Fibroblast of pulmonary artery (primary cell): ENCODE measurements around the gene ZDHHC14.

ENCODE experiments used
- DNase-seq: peaks from one replicate; pipeline ENCODE4 v3.0.0-alpha.2; 2010; ENCODE audit warnings: low read depth
- H3K4me3 ChIP-seq: replicated peaks from 2 replicates; pipeline ENCODE4 v1.5.1; 2011; ENCODE audit warnings: low read depth, mild to moderate bottlenecking, control low read depth, low read length, moderate library complexity
- CTCF ChIP-seq: IDR thresholded peaks from 2 replicates; pipeline ENCODE4 v1.5.1; 2011; ENCODE audit warnings: mild to moderate bottlenecking, control low read depth, low read length, inconsistent platforms; ENCODE audit errors: missing control alignments

The ZDHHC14 gene

GRCh38 chr6:157683707-157684106, 302.7 kb downstream of the ZDHHC14 start:
- no peak overlapping the region for H3K4me3 ChIP-seq
- TF ChIP-seq CTCF = no peak
- no peak for DNase-seq

- no peak for DNase-seq
- H3K4me3 ChIP-seq = no peak overlapping the region
- TF ChIP-seq CTCF = no peak
These were observed 303.8 kb downstream of the ZDHHC14 start for GRCh38 chr6:157684620-157685299.

- no peak for DNase-seq
- H3K4me3 ChIP-seq = no peak overlapping the region
- TF ChIP-seq CTCF = no peak
These were observed 304.7 kb downstream of the ZDHHC14 start for GRCh38 chr6:157685596-157686280.

- no peak overlapping the region for H3K4me3 ChIP-seq
- TF ChIP-seq CTCF = no peak
- DNase-seq = no peak
These were observed 307.4 kb downstream of the ZDHHC14 start for GRCh38 chr6:157688275-157688959.

- TF ChIP-seq CTCF = no peak
- DNase-seq = peak; percentile 29
These were observed 308.1 kb downstream of the ZDHHC14 start for GRCh38 chr6:157688960-157689599.

GRCh38 chr6:157689875-157690274, 308.9 kb downstream of the ZDHHC14 start:
- no peak for TF ChIP-seq CTCF
- no peak overlapping the region for H3K4me3 ChIP-seq
- no peak for DNase-seq

More at GRCh38 chr6:157688960-157689599, 308.1 kb downstream of the ZDHHC14 start:
- no peak overlapping the region for H3K4me3 ChIP-seq
